GM18505 (cell line): ENCODE measurements around the gene FAF2.
"Not testable (repeated sequence)": the region's sequence is repeated elsewhere in the genome, so short reads cannot be mapped to it uniquely, and the experiment has no call there.

Experiments used
- ATAC-seq: cut with Tn5 transposase; IDR thresholded peaks from one replicate; pipeline ENCODE4 v1.9.1; 2021; ENCODE audit not compliant: unreplicated experiment
- POLR2A ChIP-seq: IDR thresholded peaks from 4 replicates; pipeline ENCODE4 v1.6.1; 2011; ENCODE audit warnings: borderline replicate concordance; ENCODE audit not compliant: insufficient read depth, insufficient read length; ENCODE audit errors: extremely low read depth

FAF2 gene

DNA sequence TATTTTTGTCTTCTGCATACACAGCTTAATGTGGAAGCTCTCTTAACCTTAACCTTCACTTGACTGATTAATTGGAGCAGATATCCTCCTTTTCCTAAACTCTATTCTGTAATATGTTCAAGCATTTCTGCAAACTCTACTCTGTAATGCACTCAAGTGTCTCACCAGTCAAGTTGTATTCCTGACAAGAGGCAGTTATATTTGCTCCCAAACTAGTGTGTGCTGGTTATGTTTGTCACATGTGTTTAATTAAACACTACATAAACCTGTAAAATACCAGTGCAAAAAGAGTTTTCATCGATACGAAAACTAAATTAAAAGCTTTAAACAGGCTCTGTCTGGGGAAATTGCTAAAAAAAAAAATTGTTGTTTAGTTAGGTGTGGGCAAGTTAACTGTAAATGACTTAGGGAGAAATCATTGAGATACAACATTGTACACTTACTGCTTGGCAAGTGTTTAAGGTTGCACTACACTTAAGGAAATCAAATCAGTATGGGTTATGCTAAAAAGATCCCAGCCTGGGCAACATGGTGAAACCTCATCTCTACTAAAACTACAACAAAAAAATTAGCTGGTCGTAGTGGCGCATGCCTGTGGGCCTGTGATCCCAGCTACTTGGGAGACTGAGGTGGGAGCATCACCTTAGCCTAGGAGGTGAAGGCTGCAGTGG is 6.7 kb downstream of the FAF2 start:
- no peak for TF ChIP-seq POLR2A
- no peak for ATAC-seq

DNA sequence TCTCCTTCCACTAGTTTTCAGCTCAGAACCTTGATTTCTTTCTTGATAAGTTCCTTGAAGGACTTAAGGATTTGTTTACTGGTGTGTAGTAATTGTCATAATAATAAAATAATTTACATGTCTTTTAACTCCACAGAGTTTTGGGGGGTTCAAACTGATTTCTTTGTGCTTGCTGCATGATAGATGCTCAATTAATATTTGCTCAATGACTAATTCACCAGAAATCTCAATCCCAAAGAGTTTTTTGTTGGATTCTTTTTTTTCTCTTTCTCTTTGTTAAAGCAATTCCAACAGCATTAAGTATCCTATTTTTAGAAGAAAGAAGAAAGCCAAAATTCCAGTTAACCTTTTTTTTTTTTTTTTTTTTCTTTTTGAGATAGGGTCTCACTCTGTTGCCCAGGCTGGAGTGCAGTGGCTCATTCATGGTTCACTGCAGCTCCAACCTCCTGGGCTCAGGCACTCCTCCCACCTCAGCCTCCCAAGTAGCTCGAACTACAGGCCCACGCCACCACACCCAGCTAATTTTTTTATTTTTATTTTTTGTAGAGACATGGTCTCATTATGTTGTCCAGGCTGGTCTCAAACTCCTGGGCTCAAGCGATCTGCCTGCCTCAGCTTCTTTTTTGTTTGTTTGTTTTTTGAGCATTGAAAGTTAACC is 10.8 kb downstream of the FAF2 start:
- TF ChIP-seq POLR2A, result no peak
- no peak for ATAC-seq

GRCh38 chr5:176461349-176461748 is 13.2 kb downstream of the FAF2 start:
- no peak for TF ChIP-seq POLR2A
- no peak for ATAC-seq

DNA sequence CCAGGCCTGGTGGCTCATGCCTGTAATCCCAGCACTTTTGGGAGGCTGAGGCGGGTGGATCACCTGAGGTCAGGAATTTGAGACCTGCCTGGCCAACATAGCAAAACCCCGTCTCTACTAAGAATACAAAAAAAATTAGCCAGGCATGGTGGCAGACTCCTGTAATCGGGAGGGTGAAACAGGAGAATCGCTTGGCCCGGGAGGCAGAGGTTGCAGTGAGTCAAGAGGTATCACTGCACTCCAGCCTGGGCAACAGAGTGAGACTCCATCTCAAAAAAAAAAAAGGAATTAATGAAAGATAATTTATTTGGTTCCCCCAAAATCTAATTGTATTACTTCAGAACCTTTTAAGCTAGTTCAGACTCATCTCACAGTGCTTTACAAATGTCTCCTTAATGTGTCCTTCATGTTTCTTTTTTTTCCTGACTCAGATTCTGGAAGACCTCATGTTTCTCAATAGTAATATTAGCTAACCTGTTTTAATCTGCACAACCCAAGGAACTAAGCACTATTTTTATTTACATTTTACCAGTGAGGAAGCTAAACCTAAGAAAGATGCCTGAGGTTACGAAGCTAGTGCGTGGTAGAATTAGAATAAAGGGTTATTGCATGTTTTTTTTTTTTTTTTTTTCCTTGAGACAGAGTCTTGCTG is 15.1 kb downstream of the FAF2 start:
- ATAC-seq, result no peak
- no peak for TF ChIP-seq POLR2A

- no peak for ATAC-seq
These were observed 18.2 kb downstream of the FAF2 start for GRCh38 chr5:176466245-176466871.

DNA sequence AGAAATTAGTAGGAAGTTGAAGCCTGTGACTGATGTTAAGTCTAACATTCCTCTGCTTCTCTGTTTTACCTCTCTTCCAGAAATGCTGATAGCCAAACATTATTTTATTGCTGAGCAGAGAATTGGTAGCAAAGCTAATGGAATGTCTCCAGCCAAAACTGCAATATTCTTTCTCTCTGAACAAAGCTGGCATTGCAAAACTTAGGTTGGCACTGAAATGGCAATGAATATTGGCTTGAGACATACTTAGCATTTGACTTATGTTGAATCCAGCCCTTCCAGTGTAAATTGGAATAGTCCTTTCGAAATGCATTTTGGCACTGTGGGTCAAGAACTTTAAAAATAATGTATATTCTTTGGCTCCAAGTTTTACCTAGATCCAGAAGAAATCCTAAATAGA is 21.1 kb downstream of the FAF2 start:
- no peak for ATAC-seq
- no peak for TF ChIP-seq POLR2A

More at GRCh38 chr5:176466245-176466871, 18.2 kb downstream of the FAF2 start:
- TF ChIP-seq POLR2A, result no peak

GRCh38 chr5:176470539-176470938 is 22.4 kb downstream of the FAF2 start:
- no peak for TF ChIP-seq POLR2A
- no peak for ATAC-seq

DNA sequence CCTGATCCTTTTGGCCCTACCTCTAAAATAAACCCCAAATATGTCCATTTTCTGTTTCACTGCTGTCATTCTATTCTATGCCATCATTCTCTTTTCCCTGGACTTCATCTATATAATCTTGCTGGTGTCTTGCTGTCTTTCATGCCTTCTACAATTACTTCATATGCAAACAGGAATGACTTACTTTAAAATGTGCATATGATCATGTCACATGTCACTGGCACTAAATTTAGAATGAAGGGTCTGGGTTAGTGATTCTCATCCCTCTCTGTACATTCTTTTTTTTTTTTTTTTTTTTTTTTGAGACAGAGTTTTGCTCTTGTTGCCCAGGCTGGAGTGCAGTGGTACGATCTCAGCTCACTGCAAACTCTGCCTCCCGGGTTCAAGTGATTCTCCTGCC is 22.9 kb downstream of the FAF2 start:
- TF ChIP-seq POLR2A, result no peak
- no peak for ATAC-seq

DNA sequence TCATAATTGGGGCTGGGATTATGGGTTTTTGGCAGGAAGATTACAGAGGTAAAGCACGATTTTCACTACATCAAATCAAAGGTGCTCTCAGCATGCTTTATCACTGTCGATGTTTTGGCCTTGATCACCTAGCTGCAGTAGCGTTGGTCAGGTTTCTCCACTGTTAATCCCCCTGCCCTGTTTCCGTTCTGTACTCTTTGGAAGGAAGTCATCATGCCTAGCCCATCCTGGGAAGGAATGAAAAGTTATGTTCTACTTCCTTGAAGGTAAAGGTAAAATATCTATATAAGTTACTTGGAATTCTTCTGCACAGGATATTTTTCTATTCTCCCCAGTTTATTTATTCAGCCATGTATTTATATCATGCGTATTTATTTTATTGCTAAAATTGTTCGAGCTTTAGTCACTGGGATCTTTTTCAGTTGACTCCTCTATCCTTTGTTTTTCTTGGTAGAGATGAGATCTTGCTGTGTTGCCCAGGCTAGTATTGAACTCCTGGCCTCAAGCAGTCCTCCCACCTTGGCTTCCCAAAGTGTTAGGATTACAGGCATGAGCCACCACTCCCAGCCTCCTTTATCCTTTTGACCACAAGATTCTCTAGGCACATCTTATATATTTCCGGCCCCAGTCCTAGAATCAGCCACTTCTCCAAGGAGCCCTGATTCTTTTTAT is 25.3 kb downstream of the FAF2 start:
- TF ChIP-seq POLR2A, result no peak
- no peak for ATAC-seq

DNA sequence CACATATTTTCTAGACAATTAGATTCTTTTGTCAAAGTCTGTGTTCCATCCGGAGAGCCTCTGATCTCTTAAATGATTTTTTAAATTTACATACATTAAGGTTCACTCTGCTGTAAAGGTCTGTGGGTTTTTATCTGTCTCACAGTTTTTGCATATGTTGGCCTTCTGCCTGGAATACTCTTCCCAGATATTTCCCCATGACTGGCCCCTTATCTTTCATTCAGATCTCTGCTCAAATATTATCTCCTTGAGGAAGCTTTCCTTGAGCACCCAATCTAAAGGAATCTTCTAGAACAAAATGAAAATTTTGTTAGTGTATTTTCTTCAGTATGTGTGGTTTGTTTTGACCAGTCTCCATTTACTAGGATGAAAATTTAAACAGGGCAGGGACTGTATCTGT is 26.3 kb downstream of the FAF2 start:
- TF ChIP-seq POLR2A, result no peak
- no peak for ATAC-seq

- ATAC-seq, result no peak
- TF ChIP-seq POLR2A, result no peak
These were observed 33.5 kb downstream of the FAF2 start for GRCh38 chr5:176481711-176482110.

DNA sequence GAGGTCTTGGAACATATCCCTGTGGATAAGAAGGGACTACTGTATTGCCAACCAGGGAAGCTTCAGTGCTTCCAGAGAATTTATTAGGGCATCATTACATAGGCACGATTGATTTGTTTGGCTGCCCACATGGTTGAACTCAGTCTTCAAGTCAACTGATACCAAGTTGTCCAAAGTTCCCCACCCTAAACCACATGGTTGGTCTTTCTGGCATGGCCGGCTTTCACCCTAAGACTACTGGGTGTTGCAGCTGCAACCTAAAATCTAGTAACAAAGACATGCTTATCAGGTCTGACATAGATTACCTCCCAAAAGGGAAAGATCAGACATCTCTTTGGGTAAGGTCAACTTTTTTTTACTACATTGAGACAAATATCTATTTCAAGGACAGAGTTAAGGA is 37.0 kb downstream of the FAF2 start:
- TF ChIP-seq POLR2A, result no peak
- no peak for ATAC-seq

- TF ChIP-seq POLR2A, result no peak
- ATAC-seq, result no peak
These were observed 38.1 kb downstream of the FAF2 start for GRCh38 chr5:176486189-176486757.

- not testable (repeated sequence) for ATAC-seq
These were observed 39.0 kb downstream of the FAF2 start for GRCh38 chr5:176487160-176487559.
